GM12872 (cell line): ENCODE data around the gene ACTR1A.

Experiments
- CTCF ChIP-seq: IDR thresholded peaks from 3 replicates; pipeline ENCODE4 v1.5.1; 2011; ENCODE audit warnings: low read depth, mild to moderate bottlenecking, low read length, moderate library complexity; ENCODE audit not compliant: insufficient read depth

The ACTR1A gene

GRCh38 chr10:102502337-102503151 lies at the start of gene ACTR1A:
Gene ACTR1A, minus strand, starts transcription at chr10:102502712. Its CDS starts 65 bp downstream, at chr10:102502647.
- TF ChIP-seq CTCF: no peak

- no peak for TF ChIP-seq CTCF
Measured at GRCh38 chr10:102550636-102551210, 48.2 kb upstream of the ACTR1A start.

GRCh38 chr10:102549549-102549948 lies 47.0 kb upstream of the ACTR1A start:
- TF ChIP-seq CTCF: no peak

- TF ChIP-seq CTCF: no peak
Measured at GRCh38 chr10:102546606-102547320, 44.3 kb upstream of the ACTR1A start.

GRCh38 chr10:102545997-102546396 lies 43.5 kb upstream of the ACTR1A start:
- TF ChIP-seq CTCF: no peak

- no peak for TF ChIP-seq CTCF
Measured at GRCh38 chr10:102545265-102545871, 42.9 kb upstream of the ACTR1A start.
